ENCODE measurements around the gene NTPCR.

The NTPCR gene

DNA sequence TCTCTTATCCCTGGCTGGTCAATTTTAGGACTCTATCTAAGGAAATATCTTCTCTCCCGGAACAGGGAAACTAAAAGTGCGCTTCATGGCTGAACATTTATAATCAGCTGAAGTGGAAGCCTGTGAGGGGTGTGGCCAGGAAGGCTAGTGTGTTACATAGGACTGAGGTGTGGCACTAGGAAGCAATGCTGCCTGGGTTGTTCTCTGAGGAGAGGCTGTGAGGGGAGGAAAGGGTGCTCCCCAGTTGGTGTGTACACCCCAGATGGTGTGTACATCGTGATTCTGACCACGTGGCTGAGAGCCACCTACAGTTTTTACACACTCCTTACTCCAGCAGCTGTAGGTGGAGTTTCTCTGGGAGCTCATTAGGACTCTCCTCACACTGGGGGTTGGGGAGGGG, 16.3 kb downstream of the NTPCR start:
- Histone ChIP-seq H3K9me3 (ENCODE audit: severe bottlenecking) (no peaks in the 10 kb centered on the region), H3K27me3 (ENCODE audit: insufficient read depth, low read depth, severe bottlenecking) (no peaks in the 10 kb centered on the region), H3K36me3 (peaks cover 39% of the 10 kb centered on the region), H3K27ac (peak overlapping the region; percentile 96), H3K4me3 (ENCODE audit: low read depth, low read length) (no peak overlapping the region; the same call in 1 of the 2 replicates)
- TF ChIP-seq, protein P1, sequence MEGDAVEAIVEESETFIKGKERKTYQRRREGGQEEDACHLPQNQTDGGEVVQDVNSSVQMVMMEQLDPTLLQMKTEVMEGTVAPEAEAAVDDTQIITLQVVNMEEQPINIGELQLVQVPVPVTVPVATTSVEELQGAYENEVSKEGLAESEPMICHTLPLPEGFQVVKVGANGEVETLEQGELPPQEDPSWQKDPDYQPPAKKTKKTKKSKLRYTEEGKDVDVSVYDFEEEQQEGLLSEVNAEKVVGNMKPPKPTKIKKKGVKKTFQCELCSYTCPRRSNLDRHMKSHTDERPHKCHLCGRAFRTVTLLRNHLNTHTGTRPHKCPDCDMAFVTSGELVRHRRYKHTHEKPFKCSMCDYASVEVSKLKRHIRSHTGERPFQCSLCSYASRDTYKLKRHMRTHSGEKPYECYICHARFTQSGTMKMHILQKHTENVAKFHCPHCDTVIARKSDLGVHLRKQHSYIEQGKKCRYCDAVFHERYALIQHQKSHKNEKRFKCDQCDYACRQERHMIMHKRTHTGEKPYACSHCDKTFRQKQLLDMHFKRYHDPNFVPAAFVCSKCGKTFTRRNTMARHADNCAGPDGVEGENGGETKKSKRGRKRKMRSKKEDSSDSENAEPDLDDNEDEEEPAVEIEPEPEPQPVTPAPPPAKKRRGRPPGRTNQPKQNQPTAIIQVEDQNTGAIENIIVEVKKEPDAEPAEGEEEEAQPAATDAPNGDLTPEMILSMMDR (IDR thresholded peaks at IDR 0.05; ENCODE audit: low read depth, low read length) = no peak
- DNase-seq = peak; percentile 86

DNA sequence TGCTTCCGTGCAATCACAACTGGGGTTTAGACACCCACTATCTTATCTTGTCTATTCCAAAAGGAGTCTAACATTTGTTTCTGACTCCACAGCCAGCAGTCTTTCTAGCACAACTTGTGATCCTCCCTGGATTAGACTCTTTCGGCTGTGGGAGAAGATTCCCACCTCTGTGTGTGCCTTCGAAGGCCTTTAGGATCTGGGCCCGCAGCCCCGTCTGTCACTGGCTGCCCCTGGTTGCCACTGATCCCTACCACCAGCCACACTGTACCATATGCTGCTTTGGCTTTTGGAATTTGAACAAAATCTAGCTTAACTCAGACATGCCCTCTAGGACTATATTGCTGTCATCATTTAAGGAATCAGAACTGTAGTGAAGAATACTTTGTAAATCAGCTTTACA, 18.0 kb downstream of the NTPCR start:
- DNase-seq = peak; percentile 84
- no peak overlapping the region for H3K4me3 ChIP-seq (ENCODE audit: low read depth, low read length)
- no peaks in the 10 kb centered on the region for H3K27me3 ChIP-seq (ENCODE audit: insufficient read depth, low read depth, severe bottlenecking)
- peaks cover 56% of the 10 kb centered on the region for H3K36me3 ChIP-seq
- H3K9me3 ChIP-seq (ENCODE audit: severe bottlenecking) = peaks cover 2% of the 10 kb centered on the region
- H3K27ac ChIP-seq = peak overlapping the region; percentile 96
- TF ChIP-seq, protein P1 (IDR thresholded peaks at IDR 0.05; ENCODE audit: low read depth, low read length) = no peak

DNA sequence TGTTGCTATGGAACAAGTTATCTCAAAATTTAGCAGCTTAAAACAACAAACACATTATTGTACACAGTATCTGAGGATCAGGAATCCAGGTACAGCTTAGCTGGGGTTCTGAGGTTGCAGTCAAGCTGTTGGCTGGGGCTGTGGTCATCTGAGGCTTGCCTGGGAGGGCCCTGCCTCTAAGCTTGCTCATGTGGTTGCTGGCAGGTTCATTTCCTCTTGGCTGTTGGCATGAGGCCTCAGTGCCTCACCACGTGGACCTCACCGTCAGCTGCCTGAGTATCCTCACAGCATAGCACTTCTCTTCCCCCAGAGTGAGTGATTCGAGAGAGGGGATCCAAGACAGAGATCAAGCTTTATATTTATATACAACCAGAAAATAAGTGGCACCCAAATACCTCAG, 18.6 kb downstream of the NTPCR start:
- peak overlapping the region; percentile 96 for H3K27ac ChIP-seq

DNA sequence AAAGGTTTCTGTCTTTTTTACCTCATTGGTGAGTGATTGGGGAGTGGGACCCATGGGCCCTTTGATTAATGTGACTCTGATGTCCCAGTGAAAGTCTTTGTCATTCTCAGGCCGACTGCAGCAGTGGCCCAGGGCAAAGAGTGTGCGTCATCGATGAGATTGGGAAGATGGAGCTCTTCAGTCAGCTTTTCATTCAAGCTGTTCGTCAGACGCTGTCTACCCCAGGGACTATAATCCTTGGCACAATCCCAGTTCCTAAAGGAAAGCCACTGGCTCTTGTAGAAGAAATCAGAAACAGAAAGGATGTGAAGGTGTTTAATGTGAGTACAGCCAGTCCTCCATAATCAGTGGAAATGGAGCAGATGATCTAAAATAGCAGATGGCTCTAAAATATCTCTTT, 19.4 kb downstream of the NTPCR start:
- TF ChIP-seq, protein P1 (IDR thresholded peaks at IDR 0.05; ENCODE audit: low read depth, low read length) = no peak
- Histone ChIP-seq H3K27me3 (ENCODE audit: insufficient read depth, low read depth, severe bottlenecking) (no peaks in the 10 kb centered on the region), H3K4me3 (ENCODE audit: low read depth, low read length) (no peak overlapping the region), H3K9me3 (ENCODE audit: severe bottlenecking) (peaks cover 9% of the 10 kb centered on the region), H3K36me3 (peaks cover 64% of the 10 kb centered on the region), H3K27ac (peak overlapping the region; percentile 96)
- DNase-seq = no peak

More for the DNA sequence above, 18.6 kb downstream of the NTPCR start:
- Histone ChIP-seq H3K27me3 (ENCODE audit: insufficient read depth, low read depth, severe bottlenecking) (no peaks in the 10 kb centered on the region), H3K4me3 (ENCODE audit: low read depth, low read length) (no peak overlapping the region), H3K36me3 (peaks cover 61% of the 10 kb centered on the region), H3K9me3 (ENCODE audit: severe bottlenecking) (peaks cover 8% of the 10 kb centered on the region)
- TF ChIP-seq, protein P1 (IDR thresholded peaks at IDR 0.05; ENCODE audit: low read depth, low read length) = no peak
- peak; percentile 85 for DNase-seq

DNA sequence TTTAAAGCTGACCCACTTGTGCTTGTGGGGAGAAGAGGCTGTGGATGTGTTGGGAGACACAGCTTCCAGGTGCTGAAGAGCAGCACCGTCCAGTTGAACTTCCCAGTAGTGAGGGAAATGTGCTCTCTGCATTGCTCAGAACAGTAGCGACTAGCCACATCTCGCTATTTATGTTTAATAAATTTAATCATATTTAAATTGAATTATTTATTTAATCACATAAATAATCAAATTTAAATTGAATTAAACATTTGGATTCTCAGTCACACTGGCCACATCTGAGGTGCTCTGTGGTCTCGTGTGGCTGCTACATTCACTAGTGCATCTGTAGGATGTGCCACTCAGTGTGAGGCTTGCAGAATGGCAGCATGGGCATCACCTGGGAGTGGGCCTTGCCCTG, 20.1 kb downstream of the NTPCR start:
- no peak overlapping the region for H3K27ac ChIP-seq
- DNase-seq = no peak
- H3K9me3 ChIP-seq (ENCODE audit: severe bottlenecking) = peaks cover 9% of the 10 kb centered on the region
- H3K4me3 ChIP-seq (ENCODE audit: low read depth, low read length) = no peak overlapping the region
- TF ChIP-seq, protein P1 (IDR thresholded peaks at IDR 0.05; ENCODE audit: low read depth, low read length) = no peak
- H3K36me3 ChIP-seq = peaks cover 66% of the 10 kb centered on the region
- H3K27me3 ChIP-seq (ENCODE audit: insufficient read depth, low read depth, severe bottlenecking) = no peaks in the 10 kb centered on the region

Data from WERI-Rb-1 (cell line).